ENCODE measurements around the gene ARHGAP26.
A peak's percentile ranks its signal among the peaks of the same experiment; 100 is the strongest.

ARHGAP26 gene

DNA sequence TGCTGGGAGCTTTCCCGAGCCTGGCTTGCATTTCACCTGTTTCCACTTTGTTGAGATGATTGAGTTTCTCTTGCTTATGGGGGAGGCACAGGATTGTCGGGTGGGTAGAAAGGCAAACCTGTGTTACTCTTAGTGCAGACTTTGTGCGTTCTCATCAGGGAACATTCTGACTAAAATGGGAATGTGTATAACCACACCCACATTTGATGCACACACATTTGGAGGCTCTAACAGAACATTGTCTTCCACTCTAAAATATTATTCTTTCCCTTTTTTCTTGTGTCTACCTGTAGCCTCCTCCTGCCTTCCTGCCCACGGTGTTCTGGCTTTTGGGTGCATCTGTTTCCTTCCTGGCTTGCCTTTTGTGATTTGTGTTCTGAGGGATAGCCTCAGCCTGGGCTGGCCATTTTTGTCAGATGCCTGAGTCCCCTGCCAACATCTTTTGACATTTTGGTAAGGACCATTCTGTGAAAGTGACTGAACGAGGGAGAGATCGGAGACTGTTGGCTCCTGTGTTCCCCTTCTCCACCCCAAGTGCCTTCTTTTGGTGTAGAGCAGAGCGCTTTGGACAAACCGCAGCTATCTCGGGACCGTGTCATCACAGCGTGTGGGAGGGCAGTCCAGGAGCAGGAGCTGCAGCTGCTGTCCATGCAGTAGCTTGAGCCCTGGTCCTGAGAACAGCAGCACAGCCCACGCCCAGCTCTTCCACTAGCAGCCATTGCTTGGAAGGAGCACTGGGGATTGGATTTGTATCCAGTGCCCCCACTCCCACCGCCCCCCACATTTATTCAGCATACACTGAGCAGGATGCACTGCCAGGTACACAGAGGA is 101.4 kb downstream of the ARHGAP26 start:
- Histone ChIP-seq H3K36me3 (ENCODE audit: control insufficient read depth, insufficient read depth, low read length) (no peaks in the 10 kb centered on the region), H3K9me3 (ENCODE audit: control insufficient read depth, low read length) (no peaks in the 10 kb centered on the region)
- WGBS, 2 experiments: 82 to 84% methylated on average over 13 of the region's 13 CpGs

DNA sequence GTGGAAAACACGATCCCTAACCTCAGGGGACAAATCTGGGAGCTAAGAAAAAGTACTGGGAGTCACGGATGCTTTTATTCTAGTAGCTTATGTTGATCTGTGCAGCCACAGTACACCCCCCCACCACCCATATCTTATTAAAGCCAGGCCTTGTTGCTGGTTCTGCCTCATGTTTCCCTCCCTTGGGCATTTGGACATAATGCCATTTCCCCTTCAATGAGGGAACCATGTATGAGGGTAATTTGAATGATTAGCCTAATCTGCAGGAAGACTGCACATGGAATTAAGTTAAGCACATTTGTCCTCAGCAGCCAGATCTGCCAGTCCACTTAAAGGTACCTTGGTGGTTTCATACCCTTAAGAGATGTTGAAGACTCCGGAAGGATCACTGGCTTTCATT is 102.0 kb downstream of the ARHGAP26 start:
- no peaks in the 10 kb centered on the region for H3K9me3 ChIP-seq (ENCODE audit: control insufficient read depth, low read length)
- WGBS, 2 experiments: 88% methylated on average over 3 of the region's 3 CpGs
- H3K4me3 ChIP-seq (ENCODE audit: insufficient read depth, low read depth, low read length): no peak overlapping the region
- H3K36me3 ChIP-seq (ENCODE audit: control insufficient read depth, insufficient read depth, low read length): no peaks in the 10 kb centered on the region
- no peaks in the 10 kb centered on the region for H3K4me1 ChIP-seq (ENCODE audit: control insufficient read depth, insufficient read depth, low read length)
- H3K27me3 ChIP-seq (ENCODE audit: control insufficient read depth, insufficient read depth, low read length, poor library complexity, severe bottlenecking): no peaks in the 10 kb centered on the region
- H3K27ac ChIP-seq (ENCODE audit: insufficient read depth, low read depth, low read length, poor library complexity, severe bottlenecking): no peak overlapping the region

More for the DNA sequence above, 101.4 kb downstream of the ARHGAP26 start:
- Histone ChIP-seq H3K4me1 (ENCODE audit: control insufficient read depth, insufficient read depth, low read length) (no peaks in the 10 kb centered on the region), H3K4me3 (ENCODE audit: insufficient read depth, low read depth, low read length) (no peak overlapping the region), H3K27me3 (ENCODE audit: control insufficient read depth, insufficient read depth, low read length, poor library complexity, severe bottlenecking) (no peaks in the 10 kb centered on the region), H3K27ac (ENCODE audit: insufficient read depth, low read depth, low read length, poor library complexity, severe bottlenecking) (no peak overlapping the region)

DNA sequence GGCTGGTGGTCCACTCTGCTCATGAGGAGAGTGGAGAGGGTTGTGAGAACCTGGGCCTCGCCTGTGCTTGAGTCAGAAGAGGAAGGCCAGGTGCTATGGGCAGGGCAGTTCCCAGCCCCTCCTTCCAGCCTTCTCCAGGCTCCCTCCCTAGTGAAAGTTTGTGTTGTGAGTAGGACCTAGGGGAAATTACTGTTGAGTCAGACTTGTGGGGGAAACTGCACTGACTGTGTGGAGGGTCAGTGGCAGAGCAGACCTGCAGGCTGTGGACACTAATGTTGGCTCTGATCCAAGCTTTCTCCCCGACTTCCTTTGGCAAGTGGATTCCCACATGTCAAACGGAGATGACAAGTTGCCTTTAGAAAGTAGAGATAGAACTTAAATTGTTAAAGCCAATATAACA is 102.6 kb downstream of the ARHGAP26 start:
- Histone ChIP-seq H3K27ac (ENCODE audit: insufficient read depth, low read depth, low read length, poor library complexity, severe bottlenecking) (no peak overlapping the region), H3K4me3 (ENCODE audit: insufficient read depth, low read depth, low read length) (no peak overlapping the region), H3K27me3 (ENCODE audit: control insufficient read depth, insufficient read depth, low read length, poor library complexity, severe bottlenecking) (no peaks in the 10 kb centered on the region), H3K36me3 (ENCODE audit: control insufficient read depth, insufficient read depth, low read length) (no peaks in the 10 kb centered on the region), H3K4me1 (ENCODE audit: control insufficient read depth, insufficient read depth, low read length) (no peaks in the 10 kb centered on the region), H3K9me3 (ENCODE audit: control insufficient read depth, low read length) (no peaks in the 10 kb centered on the region)
- 74 to 90% methylated on average over 2 to 3 of the region's 3 CpGs for WGBS, 2 experiments

DNA sequence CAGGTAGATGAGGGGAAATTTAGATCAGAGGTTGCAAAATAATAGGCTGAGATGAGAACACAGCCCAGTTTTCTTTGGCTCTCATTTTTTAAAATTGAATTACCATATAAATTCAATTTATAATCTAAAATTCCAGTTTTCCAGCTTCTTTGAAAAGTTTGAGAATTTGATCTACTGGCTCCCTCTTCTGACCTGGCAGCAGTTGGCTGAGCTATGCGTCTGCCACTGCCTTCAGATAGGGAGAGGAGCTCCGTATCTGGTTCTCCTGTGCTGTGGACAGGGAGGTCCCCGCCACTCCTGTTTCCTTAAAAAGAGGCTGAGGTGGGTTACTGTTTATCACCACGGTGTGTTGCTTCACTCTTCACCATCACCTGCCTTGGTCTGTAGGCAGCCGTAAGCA is 103.7 kb downstream of the ARHGAP26 start:
- Histone ChIP-seq H3K27me3 (ENCODE audit: control insufficient read depth, insufficient read depth, low read length, poor library complexity, severe bottlenecking) (no peaks in the 10 kb centered on the region), H3K9me3 (ENCODE audit: control insufficient read depth, low read length) (no peaks in the 10 kb centered on the region), H3K27ac (ENCODE audit: insufficient read depth, low read depth, low read length, poor library complexity, severe bottlenecking) (no peak overlapping the region), H3K4me1 (ENCODE audit: control insufficient read depth, insufficient read depth, low read length) (no peaks in the 10 kb centered on the region), H3K4me3 (ENCODE audit: insufficient read depth, low read depth, low read length) (no peak overlapping the region), H3K36me3 (ENCODE audit: control insufficient read depth, insufficient read depth, low read length) (no peaks in the 10 kb centered on the region)
- 86 to 89% methylated on average over 5 of the region's 5 CpGs for WGBS, 2 experiments

DNA sequence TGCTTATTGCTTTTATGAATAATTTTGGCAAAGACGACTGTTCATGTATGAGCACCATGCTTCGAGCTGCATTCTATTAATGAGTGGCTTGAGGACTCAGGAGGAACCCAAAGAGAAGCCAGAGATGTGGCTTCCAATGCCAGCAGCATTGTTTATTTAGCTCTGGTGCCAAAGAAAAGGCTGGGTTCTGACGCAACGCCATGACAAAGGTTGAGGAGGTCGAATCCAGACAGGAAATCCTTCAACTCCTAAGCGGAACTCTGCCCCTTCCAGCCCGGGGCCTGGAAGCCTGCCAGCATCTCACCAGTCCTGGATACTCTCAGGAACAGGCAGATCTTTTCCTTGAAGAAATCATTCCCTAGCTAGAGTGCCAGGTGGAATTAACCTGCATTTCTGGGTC is 104.4 kb downstream of the ARHGAP26 start:
- WGBS, 2 experiments: 91 to 95% methylated on average over 7 of the region's 7 CpGs
- no peaks in the 10 kb centered on the region for H3K27me3 ChIP-seq (ENCODE audit: control insufficient read depth, insufficient read depth, low read length, poor library complexity, severe bottlenecking)
- no peaks in the 10 kb centered on the region for H3K4me1 ChIP-seq (ENCODE audit: control insufficient read depth, insufficient read depth, low read length)

DNA sequence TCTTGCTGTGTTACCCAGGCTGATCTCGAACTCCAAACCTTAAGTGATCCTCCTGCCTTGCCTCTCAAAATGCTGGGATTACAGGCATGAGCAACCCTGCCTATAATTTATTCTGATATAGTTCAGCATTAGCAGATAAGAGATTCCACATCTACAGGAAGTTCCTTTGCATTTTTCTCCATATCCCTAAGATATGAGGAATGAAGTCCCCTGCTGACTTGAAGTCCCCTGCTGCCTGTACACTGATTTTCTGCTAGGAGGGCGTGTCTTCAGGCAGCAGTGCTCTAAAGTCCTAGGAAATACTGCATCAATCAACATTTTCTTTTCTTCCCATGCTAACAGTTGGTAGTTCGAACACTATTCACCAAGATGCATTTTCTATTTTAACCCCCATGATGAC is 105.8 kb downstream of the ARHGAP26 start:
- Histone ChIP-seq H3K4me3 (ENCODE audit: insufficient read depth, low read depth, low read length) (no peak overlapping the region), H3K36me3 (ENCODE audit: control insufficient read depth, insufficient read depth, low read length) (no peaks in the 10 kb centered on the region), H3K9me3 (ENCODE audit: control insufficient read depth, low read length) (no peaks in the 10 kb centered on the region), H3K4me1 (ENCODE audit: control insufficient read depth, insufficient read depth, low read length) (peaks cover 4% of the 10 kb centered on the region), H3K27ac (ENCODE audit: insufficient read depth, low read depth, low read length, poor library complexity, severe bottlenecking) (no peak overlapping the region), H3K27me3 (ENCODE audit: control insufficient read depth, insufficient read depth, low read length, poor library complexity, severe bottlenecking) (no peaks in the 10 kb centered on the region)
- WGBS, 2 experiments: 89 to 90% methylated on average over 3 of the region's 3 CpGs

More for the DNA sequence above, 104.4 kb downstream of the ARHGAP26 start:
- no peaks in the 10 kb centered on the region for H3K36me3 ChIP-seq (ENCODE audit: control insufficient read depth, insufficient read depth, low read length)
- no peak overlapping the region for H3K27ac ChIP-seq (ENCODE audit: insufficient read depth, low read depth, low read length, poor library complexity, severe bottlenecking)
- no peak overlapping the region for H3K4me3 ChIP-seq (ENCODE audit: insufficient read depth, low read depth, low read length)
- no peaks in the 10 kb centered on the region for H3K9me3 ChIP-seq (ENCODE audit: control insufficient read depth, low read length)

DNA sequence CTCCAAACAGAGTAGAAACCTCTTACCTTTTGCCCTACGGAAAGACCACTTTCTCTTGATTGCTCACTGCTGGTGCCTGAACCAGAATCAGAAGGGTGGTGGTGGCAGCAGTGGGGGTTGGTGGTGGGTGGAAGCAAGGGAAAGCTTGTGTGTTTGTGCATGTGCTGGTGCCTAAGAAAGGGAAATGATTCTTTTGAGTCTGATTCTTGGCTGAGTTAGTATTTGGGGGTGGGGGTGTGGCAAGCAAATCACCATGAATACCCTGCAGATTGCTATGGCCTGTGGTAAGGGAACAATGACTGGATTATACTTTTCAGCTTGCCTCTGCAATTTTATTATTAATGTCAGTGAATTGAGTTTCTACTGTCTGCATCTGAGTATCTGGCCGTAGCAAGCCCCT is 106.6 kb downstream of the ARHGAP26 start:
- Histone ChIP-seq H3K4me3 (ENCODE audit: insufficient read depth, low read depth, low read length) (no peak overlapping the region), H3K4me1 (ENCODE audit: control insufficient read depth, insufficient read depth, low read length) (peaks cover 7% of the 10 kb centered on the region)
- 93 to 96% methylated on average over 2 of the region's 2 CpGs for whole genome bisulfite sequencing, 2 experiments

DNA sequence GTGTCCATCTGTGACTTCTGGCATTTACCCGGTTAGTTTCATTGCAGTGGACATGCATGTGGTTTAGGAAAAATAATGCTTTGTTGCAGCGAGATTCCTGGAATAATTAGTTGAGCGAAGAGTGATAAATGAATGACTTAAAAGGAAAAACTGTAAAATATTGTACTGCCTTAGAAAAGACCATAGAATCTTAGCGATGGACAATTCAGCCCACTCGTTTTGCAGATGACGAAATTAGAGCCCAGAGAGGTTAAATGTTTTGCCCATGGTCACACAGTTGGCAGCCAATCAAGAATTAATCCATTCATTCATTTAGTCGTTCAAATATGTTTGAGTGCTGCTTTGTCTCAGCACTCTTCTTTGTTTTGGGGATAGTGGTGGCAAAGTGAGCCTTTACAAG is 107.9 kb downstream of the ARHGAP26 start:
- 88 to 91% methylated on average over 7 of the region's 7 CpGs for WGBS, 2 experiments
- peaks cover 10% of the 10 kb centered on the region for H3K4me1 ChIP-seq (ENCODE audit: control insufficient read depth, insufficient read depth, low read length)
- H3K9me3 ChIP-seq (ENCODE audit: control insufficient read depth, low read length): no peaks in the 10 kb centered on the region
- no peaks in the 10 kb centered on the region for H3K36me3 ChIP-seq (ENCODE audit: control insufficient read depth, insufficient read depth, low read length)
- H3K4me3 ChIP-seq (ENCODE audit: insufficient read depth, low read depth, low read length): no peak overlapping the region
- H3K27ac ChIP-seq (ENCODE audit: insufficient read depth, low read depth, low read length, poor library complexity, severe bottlenecking): no peak overlapping the region
- H3K27me3 ChIP-seq (ENCODE audit: control insufficient read depth, insufficient read depth, low read length, poor library complexity, severe bottlenecking): no peaks in the 10 kb centered on the region

More for the DNA sequence above, 106.6 kb downstream of the ARHGAP26 start:
- Histone ChIP-seq H3K27ac (ENCODE audit: insufficient read depth, low read depth, low read length, poor library complexity, severe bottlenecking) (no peak overlapping the region), H3K9me3 (ENCODE audit: control insufficient read depth, low read length) (no peaks in the 10 kb centered on the region), H3K36me3 (ENCODE audit: control insufficient read depth, insufficient read depth, low read length) (no peaks in the 10 kb centered on the region), H3K27me3 (ENCODE audit: control insufficient read depth, insufficient read depth, low read length, poor library complexity, severe bottlenecking) (no peaks in the 10 kb centered on the region)

DNA sequence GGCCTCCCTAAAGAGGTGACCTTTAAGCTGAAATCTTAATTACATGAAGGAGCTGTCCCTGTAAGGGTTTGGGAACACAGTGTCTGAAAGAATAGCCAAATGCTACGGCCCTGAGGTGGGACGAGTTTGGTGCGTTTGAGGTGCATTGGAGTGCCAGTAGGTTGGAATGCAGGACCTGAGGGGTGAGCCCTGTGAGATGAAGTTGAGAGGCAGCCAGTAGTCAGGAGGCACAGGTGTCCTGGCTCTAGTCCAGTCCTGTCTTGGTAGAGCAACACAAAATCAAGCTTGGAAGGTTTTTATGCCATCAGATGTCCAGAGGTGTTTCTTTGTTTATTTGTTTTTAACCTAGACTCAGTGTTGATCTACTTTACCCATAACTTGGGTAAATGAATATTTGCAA is 108.5 kb downstream of the ARHGAP26 start:
- no peaks in the 10 kb centered on the region for H3K36me3 ChIP-seq (ENCODE audit: control insufficient read depth, insufficient read depth, low read length)
- H3K27me3 ChIP-seq (ENCODE audit: control insufficient read depth, insufficient read depth, low read length, poor library complexity, severe bottlenecking): no peaks in the 10 kb centered on the region
- no peaks in the 10 kb centered on the region for H3K9me3 ChIP-seq (ENCODE audit: control insufficient read depth, low read length)
- 86% methylated on average over 3 of the region's 3 CpGs for WGBS, 2 experiments
- no peak overlapping the region for H3K27ac ChIP-seq (ENCODE audit: insufficient read depth, low read depth, low read length, poor library complexity, severe bottlenecking)
- H3K4me1 ChIP-seq (ENCODE audit: control insufficient read depth, insufficient read depth, low read length): peaks cover 10% of the 10 kb centered on the region
- H3K4me3 ChIP-seq (ENCODE audit: insufficient read depth, low read depth, low read length): no peak overlapping the region

DNA sequence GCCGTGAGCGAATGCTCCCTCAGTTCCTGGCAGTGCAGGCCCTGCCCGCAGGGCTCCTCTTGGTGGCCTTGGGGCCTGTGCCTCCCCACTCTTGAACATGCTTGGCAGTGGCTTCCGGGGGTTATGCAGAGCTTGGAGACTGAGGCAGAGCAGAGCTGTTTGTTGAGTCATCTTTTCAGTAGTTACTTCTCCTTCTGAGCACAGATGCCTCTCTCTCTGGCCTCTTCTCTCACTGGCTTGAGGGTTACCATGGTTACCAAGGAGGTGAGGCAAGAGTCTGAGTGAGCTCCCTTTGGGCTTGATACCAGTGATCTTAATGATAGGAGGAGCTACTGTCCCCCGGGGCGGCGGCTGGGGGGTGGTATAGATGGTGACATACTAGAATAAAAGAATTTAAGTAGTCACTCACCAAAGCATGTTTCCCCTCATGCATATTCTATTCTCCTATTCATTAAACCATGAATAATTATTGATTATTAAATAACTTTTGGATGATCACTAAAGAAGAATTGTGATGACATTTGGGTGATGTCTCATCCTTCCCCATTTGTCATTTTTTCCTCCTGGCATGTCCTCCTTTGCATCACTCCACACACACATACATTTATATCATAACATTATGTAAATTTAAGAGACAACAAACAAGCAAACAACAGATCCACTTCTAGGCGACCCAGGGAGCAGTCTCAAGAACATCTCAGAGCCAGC is 111.1 kb downstream of the ARHGAP26 start:
- peak overlapping the region; percentile 38 for H3K27ac ChIP-seq (ENCODE audit: insufficient read depth, low read depth, low read length, poor library complexity, severe bottlenecking)
- 69 to 72% methylated on average over 5 to 7 of the region's 8 CpGs for WGBS, 2 experiments
- no peaks in the 10 kb centered on the region for H3K27me3 ChIP-seq (ENCODE audit: control insufficient read depth, insufficient read depth, low read length, poor library complexity, severe bottlenecking)
- no peaks in the 10 kb centered on the region for H3K36me3 ChIP-seq (ENCODE audit: control insufficient read depth, insufficient read depth, low read length)
- H3K4me3 ChIP-seq (ENCODE audit: insufficient read depth, low read depth, low read length): no peak overlapping the region
- H3K4me1 ChIP-seq (ENCODE audit: control insufficient read depth, insufficient read depth, low read length): peaks cover 10% of the 10 kb centered on the region
- no peaks in the 10 kb centered on the region for H3K9me3 ChIP-seq (ENCODE audit: control insufficient read depth, low read length)
